Stimulated activated CD8-positive, alpha-beta memory T cell treated with anti-CD3 and anti-CD28 coated beads, Interleukin-12 subunit alpha, Interleukin-12 subunit beta, amount 100 ng/mL, for 1 hour (primary cell): ENCODE data around the gene ZNF292.
"Not testable (repeated sequence)": the region's sequence is repeated elsewhere in the genome, so short reads cannot be mapped to it uniquely, and the experiment has no call there.

Experiments
- DNase-seq: peaks from one replicate; pipeline ENCODE4 v3.0.0-alpha.2; 2020; ENCODE audit warnings: low read depth

The ZNF292 gene

DNA sequence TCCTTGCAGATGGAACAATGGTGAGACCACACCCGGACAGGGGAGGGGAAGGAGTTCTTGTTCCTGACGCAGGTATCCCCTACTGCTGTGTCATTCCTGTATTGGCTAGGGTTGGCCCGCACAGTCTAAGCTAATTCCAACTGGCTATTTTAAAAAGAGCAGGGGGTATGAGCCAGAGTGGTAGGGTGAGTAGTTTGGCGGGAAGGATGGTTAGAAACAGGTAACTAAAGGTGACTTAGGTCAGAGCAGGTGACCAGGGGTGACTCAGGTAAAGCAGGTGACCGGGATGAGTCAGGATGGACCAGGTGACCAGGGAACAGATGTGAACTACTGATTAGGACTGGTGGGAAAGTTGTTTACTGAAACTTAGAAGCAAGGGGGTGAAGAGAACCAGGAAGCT, 58.0 kb downstream of the ZNF292 start:
- no peak for DNase-seq

DNA sequence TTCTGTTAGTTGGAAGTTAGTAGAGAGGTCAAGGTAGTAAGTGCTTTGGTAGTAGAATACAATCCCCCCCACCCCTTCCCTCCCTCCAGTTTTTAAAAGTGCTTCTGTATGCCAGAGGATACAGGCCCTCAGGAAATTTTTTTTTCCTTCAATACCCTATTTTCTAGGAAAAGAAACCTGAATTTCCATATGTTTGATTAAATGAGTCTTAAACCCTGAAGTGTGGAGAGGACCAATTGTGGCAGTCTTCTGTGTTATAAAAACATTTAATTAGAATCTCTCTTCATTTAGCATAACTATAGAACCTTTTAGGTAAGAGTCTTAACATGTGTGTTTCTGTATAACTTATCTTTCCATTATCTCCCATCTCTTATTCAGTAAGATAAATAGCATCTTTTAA, 59.5 kb downstream of the ZNF292 start:
- no peak for DNase-seq

DNA sequence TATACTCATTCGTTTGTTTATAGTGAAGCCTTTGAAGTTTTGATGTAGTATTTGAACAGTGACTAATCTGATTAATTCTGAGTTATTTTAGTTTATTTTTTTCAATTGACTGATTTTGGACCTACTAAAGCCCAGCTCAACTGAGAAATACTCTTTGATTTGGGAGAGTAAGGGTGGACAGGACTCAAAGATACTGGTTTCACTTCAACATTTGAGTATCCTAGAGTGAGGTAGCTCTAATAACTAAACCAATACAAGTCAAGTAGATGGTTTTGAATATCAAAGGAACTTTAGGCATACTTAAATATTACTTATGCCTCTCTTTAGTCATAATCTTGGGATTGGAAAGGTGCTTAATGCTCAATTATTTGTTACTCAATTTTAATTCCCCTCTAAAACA, 65.6 kb downstream of the ZNF292 start:
- no peak for DNase-seq

DNA sequence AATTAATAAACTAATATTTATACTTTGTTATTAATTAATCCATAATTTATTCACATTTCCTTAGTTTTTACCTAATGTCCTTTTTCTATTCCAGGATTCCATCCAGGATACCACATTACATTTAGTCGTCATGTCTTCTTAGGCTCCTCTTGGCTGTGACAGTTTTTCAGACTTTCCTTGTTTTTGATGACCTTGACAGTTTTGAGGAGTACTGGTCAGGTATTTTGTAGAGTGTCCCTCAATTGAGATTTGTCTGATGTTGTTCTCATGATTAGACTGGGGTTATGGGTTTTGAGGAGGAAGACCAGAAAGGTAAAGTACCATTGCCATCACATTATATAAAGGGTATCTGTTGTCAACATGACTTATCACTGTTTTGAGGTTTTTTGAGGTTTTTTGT, 67.3 kb downstream of the ZNF292 start:
- DNase-seq: no peak

DNA sequence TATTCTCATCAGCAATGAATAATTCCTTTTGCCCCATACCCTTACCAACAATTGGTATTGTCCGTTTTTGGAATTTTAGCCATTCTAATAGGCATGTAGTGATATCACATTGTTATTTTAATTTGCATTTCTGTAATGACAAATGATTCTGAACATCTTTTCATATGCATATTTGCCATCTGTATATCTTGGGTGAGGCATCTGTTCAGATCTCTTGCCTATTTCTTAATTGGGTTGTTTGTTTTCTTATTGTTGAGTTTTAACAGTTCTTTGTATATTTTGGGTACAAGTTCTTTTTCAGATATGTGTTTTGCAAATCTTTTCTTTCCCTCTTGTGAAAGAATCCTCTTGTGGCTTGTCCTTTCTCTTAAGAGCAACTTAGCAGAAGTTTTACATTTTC, 69.6 kb downstream of the ZNF292 start:
- DNase-seq: no peak

DNA sequence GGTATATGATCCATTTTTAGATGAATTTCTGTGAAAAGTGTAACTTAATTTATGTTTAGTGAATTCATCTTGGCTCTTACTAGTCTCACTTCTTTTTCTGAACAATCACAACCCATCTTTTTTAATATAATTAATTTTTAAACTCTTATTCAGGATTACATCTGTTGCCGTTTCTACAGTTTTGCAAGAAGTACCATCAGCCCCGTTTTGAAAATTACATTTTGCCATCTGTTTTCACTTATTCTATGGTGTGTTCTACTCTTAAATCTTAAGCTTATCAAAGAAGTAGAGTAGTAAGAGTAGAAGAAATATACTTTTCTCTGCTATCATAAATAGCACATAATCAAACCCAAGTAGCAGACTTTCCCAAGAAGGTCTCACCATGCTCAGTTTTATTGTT, 70.1 kb downstream of the ZNF292 start:
- no peak for DNase-seq

DNA sequence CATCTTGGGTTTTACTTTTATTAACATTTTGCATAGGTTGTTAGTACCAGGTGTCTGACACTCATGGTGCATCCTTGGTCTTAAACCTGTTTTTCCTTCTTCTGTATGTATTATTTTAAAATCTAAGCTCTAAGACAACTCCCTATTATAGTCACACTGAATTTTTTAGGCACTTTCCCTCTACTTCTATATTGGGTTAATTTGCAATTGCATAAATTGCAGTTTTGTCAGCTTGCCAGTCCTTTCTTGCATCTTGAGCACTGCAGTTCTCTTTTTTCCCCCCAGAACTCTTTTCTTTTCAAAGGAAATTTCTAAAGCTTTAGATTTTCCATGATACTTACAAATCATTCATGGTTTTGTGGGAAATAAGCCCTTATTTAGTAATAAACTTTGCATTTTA, 70.6 kb downstream of the ZNF292 start:
- no peak for DNase-seq

DNA sequence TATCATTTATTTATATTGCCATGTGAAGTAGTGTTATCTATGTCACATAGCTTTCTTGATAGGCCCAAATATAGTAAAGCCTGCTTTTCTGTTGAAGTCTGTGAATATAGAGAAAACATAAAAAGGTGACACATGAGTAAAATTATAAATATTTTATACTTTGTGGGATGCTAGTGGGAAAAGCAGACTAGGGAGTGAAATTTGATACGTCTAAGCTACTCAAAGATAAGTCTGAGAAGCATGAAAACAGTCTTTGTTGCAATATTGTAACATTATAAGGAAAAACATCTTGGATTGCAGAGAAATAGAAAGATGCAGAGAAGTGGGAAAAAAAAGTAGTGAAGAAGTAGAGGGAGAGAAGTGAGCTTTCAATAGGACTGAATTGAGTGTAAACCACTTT, 75.4 kb downstream of the ZNF292 start:
- DNase-seq: no peak

DNA sequence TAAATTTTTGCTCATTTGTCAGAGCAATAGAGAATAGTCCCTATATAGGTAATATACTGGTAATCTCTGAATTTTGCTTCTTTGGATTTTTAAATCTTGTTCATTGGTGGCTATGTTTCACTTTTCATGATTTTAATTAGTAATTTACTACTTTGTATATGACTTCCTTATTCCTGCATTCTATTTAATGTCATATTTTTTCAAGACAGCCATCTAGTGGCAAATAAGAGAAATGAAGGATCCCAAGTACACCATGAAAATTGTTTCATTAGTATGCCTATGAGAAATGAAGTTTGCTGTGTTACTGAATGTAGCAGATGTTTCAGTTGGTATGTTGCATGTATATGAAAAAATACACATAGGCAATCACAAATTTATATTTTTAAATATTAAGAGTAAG, 82.4 kb downstream of the ZNF292 start:
- DNase-seq: no peak

DNA sequence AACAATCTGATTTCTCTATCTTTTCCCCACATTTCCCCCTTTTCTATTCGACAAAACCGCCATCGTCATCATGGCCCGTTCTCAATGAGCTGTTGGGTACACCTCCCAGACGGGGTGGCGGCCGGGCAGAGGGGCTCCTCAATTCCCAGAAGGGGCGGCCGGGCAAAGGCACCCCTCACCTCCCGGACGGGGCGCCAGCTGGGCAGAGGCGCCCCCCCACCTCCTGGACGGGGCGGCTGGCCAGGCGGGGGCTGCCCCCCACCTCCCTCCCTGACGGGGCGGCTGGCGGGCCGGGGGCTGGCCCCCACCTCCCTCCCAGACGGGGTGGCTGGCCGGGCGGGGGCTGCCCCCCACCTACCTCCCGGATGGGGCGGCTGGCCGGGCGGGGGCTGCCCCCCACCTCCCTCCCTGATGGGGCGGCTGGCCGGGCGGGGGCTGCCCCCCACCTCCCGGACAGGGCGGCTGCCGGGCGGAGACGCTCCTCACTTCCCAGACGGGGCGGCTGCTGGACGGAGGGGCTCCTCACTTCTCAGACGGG, 83.8 kb downstream of the ZNF292 start:
- DNase-seq: not testable (repeated sequence)

DNA sequence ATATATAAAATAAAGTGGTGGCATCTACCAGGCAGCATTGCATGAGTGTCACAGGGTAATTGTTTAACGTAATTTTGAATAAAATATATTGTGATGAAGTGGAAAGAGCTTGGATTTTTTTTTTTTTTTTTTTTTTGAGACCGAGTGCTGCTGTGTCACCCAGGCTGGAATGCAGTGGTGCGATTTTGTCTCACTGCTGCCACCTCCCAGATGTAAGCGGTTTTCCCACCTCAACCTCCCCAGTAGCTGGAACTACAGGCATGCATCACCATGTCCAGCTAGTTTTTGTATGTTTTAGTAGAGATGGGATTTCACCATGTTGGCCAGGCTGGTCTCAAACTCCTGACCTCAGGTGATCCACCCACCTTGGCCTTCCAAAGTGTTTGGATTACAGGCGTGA, 85.9 kb downstream of the ZNF292 start:
- DNase-seq: no peak

DNA sequence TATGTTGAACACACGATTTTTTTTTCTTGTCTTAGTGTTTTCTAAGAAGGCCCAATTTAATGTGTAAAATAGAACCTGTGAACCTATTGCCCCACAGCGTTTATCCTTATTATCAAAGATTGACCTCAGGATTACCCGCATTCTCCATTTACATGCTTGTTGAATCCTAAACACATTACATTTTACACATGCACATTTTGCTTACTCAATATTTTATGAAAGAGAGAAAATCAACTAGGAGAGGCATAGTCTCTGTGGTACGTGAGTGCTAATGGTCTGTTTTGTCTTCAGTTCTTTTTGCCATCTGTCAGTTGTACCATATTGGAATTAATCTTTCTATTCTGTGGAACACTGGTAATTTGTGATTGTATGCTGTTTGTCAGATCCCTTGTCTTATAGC, 86.9 kb downstream of the ZNF292 start:
- DNase-seq: no peak

DNA sequence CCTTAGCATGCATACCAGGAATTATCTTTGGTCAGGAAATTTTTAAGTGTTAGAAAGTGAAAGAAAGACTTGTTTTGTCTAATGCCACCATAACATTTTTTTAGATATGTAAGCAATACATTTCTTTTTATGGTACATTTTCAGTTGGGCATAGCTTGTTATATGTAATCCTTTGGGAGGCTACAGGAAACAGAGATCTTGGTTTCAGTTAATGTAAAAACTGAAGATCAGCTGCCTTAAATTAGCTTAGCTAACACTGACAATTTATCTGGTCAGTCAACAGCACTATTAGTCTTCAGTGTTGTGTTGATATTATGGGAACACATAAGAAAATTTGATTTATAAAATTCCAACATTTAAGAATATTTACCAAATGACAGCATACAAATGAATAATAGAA, 88.4 kb downstream of the ZNF292 start:
- no peak for DNase-seq

DNA sequence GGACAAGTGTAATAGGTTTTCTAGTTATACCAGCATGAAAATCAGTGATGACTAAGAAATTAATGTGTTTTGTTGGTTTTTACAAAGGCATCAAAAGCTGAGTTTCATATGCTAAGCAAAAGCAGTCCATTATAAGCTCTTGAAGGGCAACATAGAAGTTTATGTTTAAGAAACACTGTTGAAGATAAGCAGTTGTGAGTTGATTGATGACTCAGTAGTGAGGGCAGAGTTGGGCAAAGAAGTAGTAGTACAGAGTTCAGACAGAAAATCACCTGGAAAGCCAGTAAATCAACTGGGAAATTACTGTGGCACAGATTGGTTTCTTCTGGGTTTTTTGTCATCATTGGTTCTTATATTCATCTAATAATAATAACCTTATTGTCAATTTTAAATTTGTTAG, 89.0 kb downstream of the ZNF292 start:
- DNase-seq: no peak

DNA sequence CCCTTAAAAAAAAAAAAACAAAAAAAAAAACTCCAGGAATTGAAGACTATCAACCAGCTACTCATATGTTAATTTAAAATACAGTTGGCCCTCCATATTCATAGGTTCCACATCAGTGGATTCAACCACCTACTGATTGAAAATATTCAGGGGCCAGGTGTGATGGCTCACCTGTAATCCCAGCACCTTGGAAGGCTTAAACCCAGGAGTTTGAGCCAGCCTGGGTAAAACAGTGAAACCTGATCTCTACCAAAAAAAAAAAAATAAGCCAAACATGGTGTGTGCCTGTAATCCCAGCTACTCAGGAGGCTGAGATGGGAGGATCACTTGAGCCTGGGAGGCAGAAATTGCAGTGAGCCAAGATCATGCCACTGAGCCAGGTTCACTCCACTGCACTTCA, 94.7 kb downstream of the ZNF292 start:
- DNase-seq: no peak

DNA sequence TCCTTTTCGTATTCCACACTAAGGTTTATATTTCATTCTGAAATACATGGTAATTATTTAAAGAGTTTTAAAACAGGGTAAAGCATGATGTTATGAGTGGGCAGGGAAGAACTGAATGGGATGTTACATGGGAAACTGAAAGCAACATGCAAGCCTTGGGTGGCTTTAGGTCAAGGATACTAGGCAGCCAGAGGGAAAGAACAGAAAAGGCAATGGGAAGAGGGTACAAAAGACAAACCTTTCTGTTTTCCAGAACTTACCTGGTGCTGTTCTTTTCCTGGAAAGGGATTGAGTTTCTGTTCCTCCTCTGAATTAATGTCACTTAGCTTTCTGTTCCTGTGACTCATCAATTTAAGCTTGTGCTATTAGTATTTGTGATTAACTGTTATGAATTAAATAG, 95.9 kb downstream of the ZNF292 start:
- DNase-seq: no peak

DNA sequence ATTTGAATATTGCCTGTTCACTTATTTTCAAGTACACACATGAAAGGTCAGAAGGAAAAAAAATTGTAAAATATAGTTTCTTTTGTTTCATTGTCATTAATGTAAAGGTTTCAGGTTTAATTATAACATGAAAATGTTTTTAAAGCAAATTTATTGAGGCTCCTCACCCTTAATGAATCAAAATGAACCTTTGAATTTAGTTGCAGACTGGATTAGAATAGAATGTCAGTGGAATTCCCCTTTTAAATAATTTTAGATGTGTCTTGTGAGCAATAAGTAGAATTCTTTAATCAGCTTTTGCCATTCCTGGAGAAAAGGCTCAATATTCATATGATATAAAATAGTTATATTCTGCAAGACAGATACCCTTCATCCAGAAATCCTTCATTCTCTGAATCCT, 96.4 kb downstream of the ZNF292 start:
- no peak for DNase-seq

DNA sequence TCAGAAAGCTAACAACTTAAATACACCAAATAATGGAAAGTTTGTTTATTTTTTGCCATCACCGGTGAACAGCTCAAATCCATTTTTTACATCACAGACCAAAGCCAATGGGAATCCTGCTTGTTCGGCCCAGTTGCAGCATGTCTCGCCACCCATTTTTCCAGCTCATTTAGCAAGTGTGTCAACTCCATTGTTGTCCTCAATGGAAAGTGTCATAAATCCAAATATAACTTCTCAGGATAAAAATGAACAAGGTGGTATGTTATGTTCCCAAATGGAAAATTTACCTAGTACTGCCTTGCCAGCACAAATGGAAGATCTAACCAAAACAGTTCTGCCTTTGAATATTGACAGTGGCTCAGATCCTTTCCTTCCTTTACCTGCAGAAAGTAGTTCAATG, 101.7 kb downstream of the ZNF292 start:
- no peak for DNase-seq

DNA sequence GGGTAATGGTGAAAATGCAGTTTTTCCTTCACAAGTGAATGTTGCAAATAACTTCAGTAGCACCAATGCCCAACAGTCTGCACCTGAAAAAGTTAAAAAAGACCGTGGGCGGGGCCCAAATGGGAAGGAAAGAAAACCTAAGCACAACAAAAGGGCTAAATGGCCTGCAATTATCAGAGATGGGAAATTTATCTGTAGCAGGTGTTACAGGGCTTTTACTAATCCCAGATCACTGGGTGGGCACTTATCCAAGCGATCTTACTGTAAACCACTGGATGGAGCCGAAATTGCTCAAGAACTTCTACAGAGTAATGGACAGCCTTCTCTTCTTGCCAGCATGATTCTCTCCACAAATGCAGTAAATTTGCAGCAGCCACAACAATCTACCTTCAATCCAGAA, 102.2 kb downstream of the ZNF292 start:
- DNase-seq: no peak

DNA sequence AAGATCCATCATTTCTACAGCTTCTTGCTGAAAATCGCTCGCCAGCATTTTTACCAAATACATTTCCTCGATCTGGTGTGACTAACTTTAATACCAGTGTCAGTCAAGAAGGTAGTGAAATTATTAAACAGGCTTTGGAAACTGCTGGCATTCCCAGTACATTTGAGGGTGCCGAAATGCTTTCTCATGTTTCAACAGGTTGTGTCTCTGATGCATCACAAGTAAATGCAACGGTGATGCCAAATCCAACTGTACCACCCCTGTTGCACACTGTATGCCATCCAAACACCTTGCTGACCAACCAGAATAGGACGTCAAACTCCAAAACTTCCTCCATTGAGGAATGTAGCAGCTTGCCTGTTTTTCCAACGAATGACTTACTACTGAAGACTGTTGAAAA, 102.6 kb downstream of the ZNF292 start:
- no peak for DNase-seq

DNA sequence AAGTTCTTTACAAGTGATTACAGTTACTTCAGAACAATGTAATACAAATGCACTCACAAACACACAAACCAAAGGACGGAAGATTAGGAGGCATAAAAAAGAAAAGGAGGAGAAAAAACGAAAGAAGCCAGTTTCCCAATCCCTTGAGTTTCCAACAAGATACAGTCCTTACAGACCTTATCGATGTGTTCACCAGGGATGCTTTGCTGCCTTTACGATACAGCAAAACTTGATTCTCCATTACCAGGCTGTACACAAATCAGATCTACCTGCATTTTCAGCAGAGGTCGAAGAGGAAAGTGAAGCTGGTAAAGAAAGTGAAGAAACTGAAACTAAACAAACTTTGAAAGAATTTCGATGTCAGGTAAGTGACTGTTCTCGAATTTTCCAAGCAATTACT, 104.4 kb downstream of the ZNF292 start:
- no peak for DNase-seq

DNA sequence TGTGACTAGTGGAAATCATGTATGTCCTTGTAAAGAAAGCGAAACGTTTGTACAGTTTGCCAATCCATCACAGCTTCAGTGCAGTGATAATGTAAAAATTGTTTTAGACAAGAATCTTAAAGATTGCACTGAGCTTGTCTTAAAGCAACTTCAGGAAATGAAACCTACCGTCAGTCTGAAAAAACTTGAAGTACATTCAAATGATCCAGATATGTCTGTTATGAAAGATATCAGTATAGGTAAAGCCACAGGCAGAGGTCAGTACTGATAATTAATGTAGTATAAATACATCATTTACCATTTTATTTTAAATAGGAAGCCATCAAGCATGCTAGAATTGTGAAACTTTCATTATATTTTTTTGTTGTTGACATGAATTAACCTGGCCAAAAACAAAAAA, 106.2 kb downstream of the ZNF292 start:
- DNase-seq: no peak

DNA sequence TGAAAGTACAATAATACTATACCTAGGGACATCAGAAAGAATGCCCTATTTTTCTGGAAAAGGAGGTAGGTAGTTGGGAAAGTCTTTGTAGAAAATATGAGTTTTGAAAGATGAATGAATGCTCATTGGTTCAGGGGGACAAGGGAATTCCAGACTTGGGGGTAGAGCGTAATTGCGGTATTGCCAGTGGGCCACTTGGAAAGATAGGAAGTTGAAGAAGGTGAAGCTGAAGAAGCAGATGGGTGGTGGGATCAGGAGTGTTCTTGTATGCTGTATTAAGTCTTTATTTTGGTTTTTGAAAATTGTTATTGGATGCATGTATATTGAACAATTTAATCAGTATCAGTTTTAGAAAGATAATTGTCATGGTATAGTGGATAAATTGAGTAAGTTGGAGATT, 109.1 kb downstream of the ZNF292 start:
- no peak for DNase-seq

DNA sequence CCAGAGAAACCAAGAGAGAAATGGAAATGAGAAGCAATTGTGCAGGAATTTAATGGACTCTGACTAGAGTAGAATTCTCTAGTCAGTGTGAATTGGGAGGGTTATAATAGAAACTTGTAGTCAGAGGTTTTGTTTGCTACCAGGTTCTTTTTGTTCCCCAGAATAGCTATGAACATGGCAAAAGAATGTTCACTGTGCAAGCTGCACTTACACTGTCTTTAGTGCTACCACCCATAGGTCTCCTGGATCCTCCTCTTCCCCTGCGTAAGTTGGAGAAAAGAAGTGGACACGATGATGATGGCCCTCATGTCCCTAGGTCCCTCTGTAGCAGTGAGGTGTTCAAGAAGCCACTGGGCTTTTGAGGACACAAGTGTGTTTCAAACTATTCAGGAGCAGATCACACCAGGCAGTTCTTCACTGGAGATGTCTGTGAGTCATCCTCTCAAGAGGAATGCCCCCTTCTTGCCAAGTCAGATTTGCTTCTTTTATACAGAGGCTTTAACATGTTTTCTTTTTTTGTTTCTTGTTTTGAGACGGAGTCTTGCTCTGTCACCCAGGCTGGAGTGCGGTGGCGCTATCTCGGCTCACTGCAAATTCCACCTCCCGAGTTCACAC, 119.4 kb downstream of the ZNF292 start:
- DNase-seq: no peak

DNA sequence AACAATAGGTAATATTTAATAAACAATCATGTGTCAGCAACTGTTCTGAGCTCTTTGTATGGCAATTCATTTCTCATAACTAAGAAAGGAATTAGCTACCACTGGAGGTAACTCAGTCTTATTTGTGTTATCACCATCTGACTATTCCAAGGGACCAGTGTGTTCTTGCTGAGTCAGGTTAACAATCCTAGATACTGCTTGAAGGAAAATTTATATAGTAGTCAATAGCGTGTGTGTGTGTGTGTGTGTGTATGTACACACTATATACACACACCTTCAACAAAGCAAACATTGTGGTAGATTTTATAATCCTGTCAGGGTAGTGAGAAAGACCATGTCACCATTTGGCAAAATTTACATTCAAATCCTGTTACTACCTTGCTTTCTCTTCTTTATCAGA, 121.3 kb downstream of the ZNF292 start:
- DNase-seq: no peak
